GM12874 (cell line): ENCODE results near the gene MCC.

Experiments used
- TF ChIP-seq, protein P1 (sequence below): IDR thresholded peaks from 2 replicates; pipeline ENCODE4 v1.5.1; 2011; ENCODE audit warnings: low read depth, mild to moderate bottlenecking, control low read depth, low read length, moderate library complexity; ENCODE audit not compliant: insufficient read depth

The MCC gene

DNA sequence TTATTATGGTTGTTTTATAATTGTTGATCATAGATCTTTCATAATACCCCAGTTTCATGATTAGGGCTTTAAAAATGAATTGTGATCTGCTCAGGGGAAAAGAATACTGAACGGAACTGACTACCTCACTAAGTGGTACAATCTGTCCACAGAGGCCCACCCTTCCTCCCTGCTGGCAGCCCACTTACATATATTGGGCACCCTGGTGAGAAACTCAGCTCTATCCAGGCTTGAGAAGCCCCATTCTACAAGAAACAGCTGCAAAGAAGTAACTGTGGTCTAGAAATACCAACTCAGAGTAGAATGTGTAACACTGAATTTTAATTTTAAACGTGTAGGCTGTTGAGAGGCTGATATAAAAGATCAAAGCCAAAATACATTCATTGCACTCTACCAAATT, 100.4 kb downstream of the MCC start:
- TF ChIP-seq, protein P1, sequence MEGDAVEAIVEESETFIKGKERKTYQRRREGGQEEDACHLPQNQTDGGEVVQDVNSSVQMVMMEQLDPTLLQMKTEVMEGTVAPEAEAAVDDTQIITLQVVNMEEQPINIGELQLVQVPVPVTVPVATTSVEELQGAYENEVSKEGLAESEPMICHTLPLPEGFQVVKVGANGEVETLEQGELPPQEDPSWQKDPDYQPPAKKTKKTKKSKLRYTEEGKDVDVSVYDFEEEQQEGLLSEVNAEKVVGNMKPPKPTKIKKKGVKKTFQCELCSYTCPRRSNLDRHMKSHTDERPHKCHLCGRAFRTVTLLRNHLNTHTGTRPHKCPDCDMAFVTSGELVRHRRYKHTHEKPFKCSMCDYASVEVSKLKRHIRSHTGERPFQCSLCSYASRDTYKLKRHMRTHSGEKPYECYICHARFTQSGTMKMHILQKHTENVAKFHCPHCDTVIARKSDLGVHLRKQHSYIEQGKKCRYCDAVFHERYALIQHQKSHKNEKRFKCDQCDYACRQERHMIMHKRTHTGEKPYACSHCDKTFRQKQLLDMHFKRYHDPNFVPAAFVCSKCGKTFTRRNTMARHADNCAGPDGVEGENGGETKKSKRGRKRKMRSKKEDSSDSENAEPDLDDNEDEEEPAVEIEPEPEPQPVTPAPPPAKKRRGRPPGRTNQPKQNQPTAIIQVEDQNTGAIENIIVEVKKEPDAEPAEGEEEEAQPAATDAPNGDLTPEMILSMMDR, result no peak

DNA sequence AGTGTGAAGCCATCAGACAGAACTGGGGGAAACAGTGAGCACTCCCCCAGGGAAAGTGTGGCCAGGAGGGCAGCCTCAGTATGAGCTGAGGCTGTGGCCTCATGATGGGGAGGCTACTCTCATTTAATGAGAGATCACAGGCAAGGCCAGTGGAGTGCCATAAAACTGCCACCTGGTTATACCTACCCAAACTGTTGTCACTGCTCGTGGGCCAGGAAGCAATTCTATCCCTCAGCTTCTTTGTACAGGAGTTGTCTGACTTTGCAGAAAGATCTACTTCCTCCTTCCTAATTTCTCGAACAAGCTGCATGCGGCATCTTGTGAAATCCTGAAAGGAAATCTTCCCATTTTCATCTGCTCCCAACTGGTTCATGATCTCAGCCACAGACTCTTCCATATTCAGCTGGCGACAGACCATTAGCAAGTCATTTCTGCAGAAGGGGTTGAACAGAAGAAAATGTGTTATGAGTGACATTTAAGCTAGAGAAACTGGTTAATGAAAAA, 103.4 kb downstream of the MCC start:
- TF ChIP-seq, protein P1, result no peak

DNA sequence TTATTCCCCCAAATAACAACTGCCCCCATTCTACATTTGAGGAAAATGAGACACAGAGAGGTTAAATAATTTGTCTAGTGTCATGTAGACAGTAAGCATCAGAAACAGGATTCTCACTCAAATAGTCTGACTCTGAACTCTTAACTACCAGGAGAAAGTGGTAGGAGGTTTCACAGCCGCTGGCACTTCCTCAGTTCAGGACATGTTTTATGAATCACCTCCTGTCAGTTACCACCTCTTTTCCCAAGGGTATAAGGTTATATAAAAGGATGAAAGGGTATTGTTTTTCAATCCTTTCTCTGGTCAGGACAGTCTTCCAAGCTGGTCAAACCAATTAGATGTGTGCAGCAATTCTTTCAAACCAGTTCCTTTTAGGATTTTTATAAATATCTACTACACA, 105.5 kb downstream of the MCC start:
- TF ChIP-seq, protein P1, result no peak

DNA sequence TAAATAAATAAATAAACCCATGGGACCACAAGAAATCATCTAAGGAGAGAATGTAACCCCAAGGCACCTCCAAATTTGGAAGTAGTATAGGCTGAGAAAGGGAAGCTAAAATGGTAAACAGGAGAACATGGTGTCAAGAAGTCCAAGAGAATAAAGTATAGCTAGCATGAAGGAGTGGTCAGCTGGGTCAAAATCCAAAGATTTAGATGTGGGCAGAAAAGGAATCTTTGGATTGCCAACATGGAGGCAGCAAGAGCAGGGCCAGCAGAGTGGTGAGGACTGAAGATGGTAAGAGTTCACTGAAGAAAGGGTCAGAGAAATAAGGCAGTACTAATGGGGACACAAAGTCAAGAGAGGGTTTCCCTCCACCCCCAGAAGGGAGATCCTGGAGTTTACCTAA, 106.5 kb downstream of the MCC start:
- TF ChIP-seq, protein P1, result no peak

DNA sequence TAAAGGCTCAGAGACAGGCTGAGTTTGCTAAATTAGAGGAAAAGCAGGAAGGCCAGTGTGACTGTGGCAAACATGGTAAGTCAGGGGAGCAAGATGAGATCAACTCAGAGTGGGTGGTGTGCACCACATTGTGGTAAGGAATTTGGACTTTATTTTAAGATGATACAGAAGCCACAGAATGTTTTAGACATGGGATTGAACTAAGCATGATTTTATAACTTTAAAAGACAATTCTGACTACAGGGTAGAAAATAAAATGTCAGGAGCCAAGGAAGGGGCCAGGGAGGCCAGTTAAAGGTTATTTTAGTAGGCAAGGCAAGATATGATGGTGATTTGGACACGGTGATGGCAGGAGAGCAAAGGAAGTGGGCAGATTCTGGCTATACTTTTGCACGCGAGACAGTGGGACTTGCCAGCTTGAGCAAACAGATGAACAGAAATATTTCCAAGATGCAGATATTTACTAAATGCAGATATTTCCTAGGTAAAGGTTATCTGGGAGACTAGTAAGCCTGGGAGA, 107.4 kb downstream of the MCC start:
- TF ChIP-seq, protein P1, result no peak

DNA sequence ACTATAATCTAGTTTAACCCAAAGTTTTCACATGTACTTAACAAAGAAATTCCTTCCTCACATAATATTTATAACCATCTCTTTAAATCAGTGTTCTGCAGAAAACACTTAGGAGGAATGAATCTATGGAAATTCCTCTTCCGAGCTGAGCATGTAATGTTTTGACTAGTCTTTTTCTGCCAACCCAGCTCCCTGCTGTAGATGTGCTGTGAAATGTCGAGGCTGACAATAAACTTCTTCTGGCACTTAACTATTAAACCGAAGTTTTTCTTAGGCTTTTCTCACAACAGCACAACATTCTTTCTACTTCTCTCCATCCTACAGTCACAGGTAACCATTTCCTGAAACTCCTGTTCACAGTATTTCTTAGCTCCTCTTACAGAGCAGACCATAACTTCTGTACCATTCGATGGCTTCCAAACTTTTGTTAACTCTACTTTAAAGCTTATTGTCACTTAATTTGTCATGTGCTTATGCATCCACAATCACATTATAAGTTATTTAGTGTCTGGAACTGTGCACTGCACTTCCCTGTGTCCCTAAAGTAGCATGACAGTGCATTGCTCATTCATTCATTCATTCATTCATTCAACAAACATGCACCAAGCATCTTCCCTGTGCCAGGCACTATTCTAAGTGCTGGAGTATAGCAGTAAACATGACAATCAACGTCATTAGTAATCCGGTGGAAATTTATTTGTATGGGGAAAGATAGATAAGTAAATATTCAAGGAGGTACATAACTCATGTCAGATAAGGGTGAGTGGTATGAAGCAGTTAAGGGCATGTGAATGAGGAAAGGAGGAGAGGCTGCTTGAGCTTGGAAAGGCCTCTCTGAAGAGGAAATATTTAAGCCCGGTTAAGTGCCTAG, 108.1 kb downstream of the MCC start:
- TF ChIP-seq, protein P1, result no peak

DNA sequence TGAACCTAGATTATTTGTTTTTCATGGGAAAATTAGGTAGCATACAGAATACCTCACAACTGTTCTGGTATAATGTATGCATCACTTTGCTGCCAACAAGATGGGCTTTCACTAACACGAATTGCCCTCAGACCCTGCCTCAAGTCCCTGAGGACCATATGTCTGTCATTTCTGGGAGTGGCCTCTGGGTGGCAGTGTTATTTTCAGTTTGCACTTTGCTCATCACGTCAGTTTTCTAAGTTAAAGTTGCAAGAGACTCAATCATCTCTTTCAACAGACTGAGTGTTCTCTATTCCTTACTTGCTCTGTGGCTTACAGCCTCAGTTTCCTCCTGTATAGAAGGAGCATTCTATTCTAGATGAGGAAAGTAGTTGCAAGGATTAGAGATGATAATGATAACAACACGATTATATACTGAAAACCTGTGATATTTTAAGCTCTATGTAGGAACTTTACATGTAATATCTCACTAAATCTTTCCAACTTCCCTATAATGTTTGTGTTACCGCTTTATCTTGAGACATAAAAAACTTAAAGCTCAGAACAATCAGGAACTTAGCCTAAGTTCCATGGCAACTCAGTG, 109.2 kb downstream of the MCC start:
- TF ChIP-seq, protein P1, result peak; percentile 70
